ENCODE measurements around the gene CASP9.
"Not testable (repeated sequence)": the region's sequence is repeated elsewhere in the genome, so short reads cannot be mapped to it uniquely, and the experiment has no call there.

CASP9 gene

GRCh38 chr1:15500184-15501178 lies 23.5 kb downstream of the CASP9 start:
- DNase-seq, result no peak

DNA sequence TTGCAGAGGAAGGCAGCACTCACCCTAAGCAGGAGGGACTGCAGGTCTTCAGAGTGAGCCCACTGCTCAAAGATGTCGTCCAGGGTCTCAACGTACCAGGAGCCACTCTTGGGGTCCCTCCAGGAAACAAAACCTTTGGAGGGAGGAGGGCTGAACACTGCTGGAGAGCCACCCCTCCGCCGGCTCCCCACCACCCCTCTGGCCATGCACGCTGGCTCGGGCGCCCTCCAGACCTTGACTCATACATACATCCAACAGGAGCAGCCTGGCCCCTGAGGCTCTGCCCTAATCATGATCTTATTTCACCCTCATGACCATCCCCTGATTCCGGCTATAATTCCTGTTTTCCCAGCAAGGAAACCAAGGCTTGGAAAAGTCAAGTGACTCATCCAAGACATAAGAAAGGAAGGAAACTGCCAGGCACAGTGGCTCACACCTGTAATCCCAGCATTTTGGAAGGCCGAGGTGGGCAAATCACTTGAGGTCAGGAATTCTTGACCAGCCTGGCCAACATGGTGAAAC lies 30.1 kb downstream of the CASP9 start:
- no peak for DNase-seq

DNA sequence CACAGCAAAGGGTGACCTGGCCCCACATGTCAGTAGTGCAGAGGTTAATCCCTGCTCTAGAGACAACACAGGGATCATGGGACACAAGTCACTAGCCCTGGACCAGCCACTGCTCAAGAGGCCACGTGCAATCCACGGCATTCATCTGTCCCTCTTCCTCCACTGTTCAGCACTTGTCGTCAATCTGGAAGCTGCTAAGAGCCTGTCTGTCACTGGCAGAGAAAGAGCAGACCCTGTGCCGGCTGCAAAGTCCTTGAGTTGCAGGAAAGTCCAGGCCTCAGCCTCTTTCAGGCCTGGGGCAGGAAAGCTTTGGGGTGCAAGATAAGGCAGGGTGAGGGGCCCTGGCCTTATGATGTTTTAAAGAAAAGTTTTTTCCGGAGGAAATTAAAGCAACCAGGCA lies 31.4 kb downstream of the CASP9 start:
- no peak for DNase-seq

DNA sequence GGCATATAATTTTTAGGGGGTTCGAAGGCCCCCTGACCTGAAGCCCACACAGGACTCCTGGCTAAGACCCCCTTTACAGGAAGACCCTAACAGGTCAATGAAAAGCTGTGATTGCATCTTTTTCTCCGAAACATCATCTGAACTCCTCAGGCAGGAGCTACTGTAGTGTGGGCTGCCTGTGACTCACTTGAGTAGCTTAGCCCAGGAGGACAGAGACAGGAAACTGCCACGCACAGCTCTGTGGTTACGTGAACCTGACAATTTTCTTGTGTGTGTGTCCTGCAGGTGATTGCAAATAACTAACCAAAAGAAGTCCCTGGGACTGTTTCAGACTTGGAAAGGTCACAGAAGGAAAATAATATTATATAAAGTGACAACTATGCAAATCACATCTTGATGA lies 33.0 kb downstream of the CASP9 start:
- DNase-seq, result not testable (repeated sequence)

DNA sequence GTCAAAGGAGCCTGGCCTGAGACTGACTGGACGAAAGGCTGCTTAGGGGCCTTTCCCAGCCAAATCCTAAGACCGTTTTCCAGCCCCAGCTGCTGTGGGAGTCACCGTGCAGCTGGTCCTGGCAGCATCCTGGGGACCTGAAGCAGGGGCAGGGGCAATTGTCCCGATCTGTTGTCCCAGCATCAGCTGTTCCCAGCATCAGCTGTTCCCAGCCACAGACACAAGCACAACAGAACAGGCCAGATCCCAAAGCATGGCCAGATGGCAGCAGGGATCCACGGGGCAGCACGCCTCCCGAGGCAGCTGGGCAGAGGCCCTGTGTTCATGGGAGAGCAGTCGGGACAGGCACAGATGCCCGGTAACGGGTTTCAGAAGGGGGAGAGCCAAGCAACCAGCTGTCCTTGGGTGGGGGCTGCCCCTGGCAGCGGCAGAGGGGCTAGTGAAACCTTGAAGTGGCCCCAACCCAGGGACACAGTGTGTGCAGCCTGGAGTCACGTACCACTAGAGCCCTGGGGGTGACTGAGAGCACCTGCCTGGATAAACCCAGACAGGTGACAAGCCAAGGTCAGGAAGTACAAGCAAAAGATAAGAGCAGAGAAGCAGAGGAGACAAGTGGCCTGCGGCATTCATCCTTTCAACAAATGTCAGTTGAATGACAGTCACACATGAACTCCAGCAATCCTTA lies 34.8 kb downstream of the CASP9 start:
- no peak for DNase-seq

DNA sequence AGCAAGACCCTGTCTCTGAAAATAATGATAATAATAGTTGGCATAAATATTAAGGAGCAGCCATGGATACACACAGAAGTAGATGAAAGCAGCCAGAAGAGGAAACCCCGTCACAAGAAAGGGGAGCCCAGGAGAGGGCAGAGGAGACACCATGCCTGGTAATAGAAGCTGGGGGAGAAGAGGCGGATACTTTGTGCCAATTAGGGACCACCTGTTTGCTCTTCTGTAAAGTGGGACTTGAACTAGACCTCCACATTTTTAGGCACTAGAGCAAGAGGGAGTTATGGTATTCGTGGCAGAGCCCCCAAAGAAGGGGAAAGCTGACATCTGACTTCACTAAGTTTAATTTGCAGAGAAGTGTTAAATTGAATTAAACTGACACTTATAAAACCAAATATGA lies 35.6 kb downstream of the CASP9 start:
- DNase-seq, result no peak

DNA sequence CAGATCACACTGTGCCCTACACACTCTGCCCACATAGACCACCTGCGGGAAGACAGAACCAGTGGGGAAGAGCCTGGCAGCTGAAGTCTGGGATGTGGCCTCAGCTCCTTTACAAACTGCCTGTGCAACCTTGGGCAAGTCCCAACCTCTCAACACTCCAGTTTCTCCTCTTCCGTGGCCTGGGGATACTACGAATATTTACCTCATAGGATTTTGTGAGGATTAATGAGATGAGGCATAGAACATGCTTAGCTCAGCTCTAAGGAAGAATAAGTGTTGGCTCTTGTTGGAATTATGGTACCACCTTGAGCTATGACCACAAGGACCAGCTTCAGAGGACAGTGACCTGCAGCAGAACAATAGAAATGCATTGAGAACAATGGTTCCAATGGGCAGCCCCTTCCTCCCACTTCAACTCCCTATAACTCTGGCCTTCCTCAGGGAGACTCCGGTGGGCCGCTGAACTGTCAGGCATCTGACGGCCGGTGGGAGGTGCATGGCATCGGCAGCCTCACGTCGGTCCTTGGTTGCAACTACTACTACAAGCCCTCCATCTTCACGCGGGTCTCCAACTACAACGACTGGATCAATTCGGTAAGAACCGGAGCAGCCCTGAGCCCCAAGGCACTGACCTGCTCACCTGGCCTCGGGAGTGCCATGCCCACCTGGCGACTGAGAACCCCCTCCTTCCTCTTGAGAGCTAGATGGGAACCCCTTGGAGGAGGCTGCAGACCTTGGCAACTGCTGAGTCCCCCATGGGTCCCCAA lies 37.0 kb downstream of the CASP9 start:
- DNase-seq, result not testable (repeated sequence)

GRCh38 chr1:15485636-15486035 lies 38.4 kb downstream of the CASP9 start:
- no peak for DNase-seq

GRCh38 chr1:15484443-15484842 lies 39.6 kb downstream of the CASP9 start:
- DNase-seq, result not testable (repeated sequence)

GRCh38 chr1:15483971-15484370 lies 40.0 kb downstream of the CASP9 start:
- DNase-seq, result no peak

DNA sequence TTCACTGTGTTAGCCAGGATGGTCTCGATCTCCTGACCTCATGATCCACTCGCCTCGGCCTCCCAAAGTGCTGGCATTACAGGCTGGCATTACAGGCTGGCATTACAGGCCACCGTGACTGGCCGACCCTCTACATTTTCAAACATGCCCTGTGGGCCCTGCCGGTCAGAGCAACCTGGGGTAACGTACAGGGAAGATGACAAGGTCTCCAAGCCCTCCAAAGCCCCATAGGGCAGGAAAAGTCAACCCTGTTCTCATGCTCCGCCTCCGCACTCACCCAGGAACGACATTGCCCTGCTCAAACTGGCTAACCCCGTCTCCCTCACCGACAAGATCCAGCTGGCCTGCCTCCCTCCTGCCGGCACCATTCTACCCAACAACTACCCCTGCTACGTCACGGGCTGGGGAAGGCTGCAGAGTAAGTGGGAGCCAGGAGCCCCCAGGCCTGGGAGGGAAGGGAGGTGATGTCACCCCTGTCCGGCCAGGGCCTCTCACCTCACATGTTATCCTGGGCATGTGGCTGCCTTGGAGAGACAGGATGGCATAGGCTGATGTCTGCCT lies 41.0 kb downstream of the CASP9 start:
- not testable (repeated sequence) for DNase-seq

DNA sequence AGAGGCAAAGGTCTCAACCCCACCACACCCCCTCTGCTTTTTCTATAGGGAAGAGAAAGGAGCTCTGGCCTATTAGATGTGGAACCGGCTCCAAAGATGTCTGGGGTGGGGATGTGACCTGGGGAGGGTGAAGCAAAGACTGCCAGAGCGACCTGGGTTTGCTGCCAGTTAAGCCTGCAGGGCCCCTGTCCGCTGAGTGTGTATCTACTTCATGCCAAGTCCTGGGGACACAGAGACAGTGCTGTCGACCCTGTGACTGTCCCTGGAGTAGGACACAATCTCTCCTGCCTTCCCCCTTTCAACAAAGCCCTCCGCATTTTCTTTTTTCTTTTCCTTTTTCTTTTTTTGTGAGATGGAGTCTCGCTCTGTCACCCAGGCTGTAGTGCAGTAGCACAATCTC lies 41.6 kb downstream of the CASP9 start:
- DNase-seq, result not testable (repeated sequence)

- DNase-seq, result no peak
Measured at GRCh38 chr1:15479654-15480347, 44.2 kb downstream of the CASP9 start.

GRCh38 chr1:15477646-15478212 lies 46.3 kb downstream of the CASP9 start:
- DNase-seq, result no peak

GRCh38 chr1:15476927-15477326 lies 47.1 kb downstream of the CASP9 start:
- DNase-seq, result no peak

DNA sequence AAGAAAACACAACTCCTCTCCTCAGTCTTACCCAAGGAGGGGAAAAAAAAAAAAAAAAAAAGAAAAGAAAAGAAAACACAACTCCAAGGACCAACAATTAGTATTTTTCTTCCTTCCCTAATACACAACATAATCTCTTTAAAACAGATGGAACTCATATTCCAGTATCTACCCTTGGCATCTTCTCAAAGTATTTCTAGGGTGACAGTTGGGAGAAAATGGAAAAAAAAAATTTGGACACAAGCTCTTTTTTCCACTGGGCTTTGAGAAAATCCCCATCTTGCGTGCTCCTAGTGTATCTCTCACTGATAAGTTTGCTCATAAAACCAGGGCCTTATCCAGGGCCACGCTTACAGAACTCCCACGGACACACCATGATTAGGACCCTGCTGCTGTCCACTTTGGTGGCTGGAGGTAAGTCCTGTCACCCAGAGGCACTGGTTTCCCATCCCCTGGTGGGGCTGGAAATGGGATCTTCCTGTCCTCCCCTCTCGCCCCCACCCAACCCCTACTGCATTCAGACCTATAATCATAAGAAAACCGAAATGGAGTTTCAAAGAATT lies 48.2 kb downstream of the CASP9 start, which contains the start of gene CELA2B:
CELA2B (plus strand) TSS at position 353 of the 563 bp plus-strand sequence; CDS start at position 375, 22 bp downstream.
- no peak for DNase-seq

GRCh38 chr1:15472587-15472986 lies 51.4 kb downstream of the CASP9 start:
- DNase-seq, result no peak

DNA sequence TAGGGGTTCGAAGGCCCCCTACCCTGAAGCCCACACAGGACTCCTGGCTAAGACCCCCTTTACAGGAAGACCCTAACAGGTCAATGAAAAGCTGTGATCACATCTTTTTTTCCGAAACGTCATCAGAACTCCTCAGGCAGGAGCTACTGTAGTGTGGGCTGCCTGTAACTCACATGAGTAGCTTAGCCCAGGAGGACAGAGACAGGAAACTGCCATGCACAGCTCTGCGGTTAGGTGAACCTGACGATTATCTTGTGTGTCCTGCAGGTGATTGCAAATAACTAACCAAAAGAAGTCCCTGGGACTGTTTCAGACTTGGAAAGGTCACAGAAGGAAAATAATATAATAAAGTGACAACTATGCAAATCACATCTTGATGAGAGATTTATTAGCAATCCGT lies 52.3 kb downstream of the CASP9 start:
- DNase-seq, result not testable (repeated sequence)

GRCh38 chr1:15471067-15471466 lies 52.9 kb downstream of the CASP9 start:
- DNase-seq, result not testable (repeated sequence)

GRCh38 chr1:15469821-15470448 lies 54.1 kb downstream of the CASP9 start:
- not testable (repeated sequence) for DNase-seq

DNA sequence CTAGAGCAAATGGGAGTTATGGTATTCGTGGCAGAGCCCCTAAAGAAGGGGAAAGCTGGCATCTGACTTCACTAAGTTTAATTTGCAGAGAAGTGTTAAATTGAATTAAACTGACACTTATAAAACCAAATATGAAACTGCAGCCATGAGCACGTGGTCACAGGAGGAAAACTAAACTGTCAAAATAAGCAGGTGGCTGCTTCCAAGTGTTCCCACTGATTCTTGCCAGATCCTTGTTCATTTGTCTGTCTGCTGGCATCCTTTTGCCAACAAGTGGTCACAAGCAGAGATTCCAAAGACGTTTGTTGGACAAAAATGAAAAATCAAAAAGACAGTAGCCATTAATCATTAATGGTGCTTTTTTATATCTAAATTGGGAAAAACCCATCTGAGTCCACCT lies 54.7 kb downstream of the CASP9 start:
- no peak for DNase-seq

All from activated naive CD4-positive, alpha-beta T cell treated with Interleukin-2 at 50 U/mL for 16 hours (primary cell).